ENCODE results near the gene GAS7. TPM values are rescaled to one million over a fixed set of nuclear protein-coding genes. Genes with fewer than 3 reads are reported as not detected.

The GAS7 gene
- total RNA-seq, 1 experiment from 2014 or later = 0.76 TPM

Other genes starting within 250 kb of the GAS7 start
- not detected in 2 replicates for gene MYH13, start 174.4 kb upstream of the GAS7 start, total RNA-seq (2014; rRNA removed; shearing (Covaris generic))
- gene MYH8, start 223.3 kb upstream of the GAS7 start, total RNA-seq (2014; rRNA removed; shearing (Covaris generic)) = not detected in 2 replicates